Nucleus accumbens (tissue), 56 donors: ENCODE results near the gene SH3PXD2A.
"Not testable (repeated sequence)": the region's sequence is repeated elsewhere in the genome, so short reads cannot be mapped to it uniquely, and the experiment has no call there.

ENCODE experiments used
- DNase-seq, 56 donors: peaks; one replicate each; lab custom pipeline; 2025; lab: John Stamatoyannopoulos, UW

Gene SH3PXD2A

DNA sequence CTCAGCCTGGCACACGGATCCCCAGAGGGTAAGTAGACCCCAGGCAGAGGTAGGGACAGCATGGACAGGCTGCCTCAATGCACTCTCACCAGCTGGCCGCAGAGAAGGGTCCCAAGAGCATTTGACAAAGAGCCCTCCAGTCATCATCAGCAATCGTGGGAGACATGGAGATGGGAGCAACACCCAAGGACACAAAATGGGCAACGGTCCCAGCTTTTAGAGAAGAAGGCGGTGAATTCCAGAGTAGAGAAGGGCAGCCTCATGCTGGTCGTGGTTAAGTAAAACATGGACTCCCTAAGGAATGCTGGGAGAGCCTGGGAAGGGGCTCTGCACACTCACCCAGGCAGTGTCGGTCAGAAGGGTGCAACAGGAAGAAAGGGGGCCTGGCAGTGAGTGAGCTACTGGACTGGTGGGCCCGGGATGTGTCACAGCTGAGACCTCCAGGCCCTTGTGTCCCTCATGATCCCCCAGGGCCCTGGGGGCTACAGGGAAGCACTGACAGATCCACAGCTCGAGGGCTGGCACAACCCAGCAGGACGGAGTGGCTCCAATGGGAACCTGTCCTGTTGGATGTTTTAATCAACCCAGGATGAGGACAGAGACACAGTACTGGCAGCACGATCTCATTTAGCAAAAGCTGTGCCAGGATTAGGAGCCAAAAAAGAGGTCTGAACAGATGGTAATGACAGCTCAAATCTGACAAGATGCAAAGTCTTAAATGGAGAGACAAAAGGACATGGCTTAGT, 214.8 kb downstream of the SH3PXD2A start:
- no peak for DNase-seq

DNA sequence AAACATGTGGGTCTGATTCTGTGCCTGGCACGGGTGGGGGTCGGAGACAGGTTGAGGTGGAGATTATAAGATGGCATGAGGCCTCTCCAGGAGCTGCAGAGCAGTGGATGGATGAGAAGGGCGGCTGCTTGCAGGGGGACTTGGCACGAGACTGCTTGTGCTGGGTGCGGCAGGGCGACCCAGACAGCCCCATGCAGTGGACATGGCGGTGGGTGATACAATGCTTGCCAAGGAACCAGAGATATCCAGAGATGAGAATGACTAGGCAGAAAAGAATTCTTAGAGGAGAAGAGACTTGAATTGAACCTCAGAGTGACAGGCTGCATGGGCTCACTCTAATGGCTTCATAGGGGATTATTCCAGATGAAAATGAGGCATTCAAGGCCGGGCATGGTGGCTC, 216.4 kb downstream of the SH3PXD2A start:
- no peak for DNase-seq

DNA sequence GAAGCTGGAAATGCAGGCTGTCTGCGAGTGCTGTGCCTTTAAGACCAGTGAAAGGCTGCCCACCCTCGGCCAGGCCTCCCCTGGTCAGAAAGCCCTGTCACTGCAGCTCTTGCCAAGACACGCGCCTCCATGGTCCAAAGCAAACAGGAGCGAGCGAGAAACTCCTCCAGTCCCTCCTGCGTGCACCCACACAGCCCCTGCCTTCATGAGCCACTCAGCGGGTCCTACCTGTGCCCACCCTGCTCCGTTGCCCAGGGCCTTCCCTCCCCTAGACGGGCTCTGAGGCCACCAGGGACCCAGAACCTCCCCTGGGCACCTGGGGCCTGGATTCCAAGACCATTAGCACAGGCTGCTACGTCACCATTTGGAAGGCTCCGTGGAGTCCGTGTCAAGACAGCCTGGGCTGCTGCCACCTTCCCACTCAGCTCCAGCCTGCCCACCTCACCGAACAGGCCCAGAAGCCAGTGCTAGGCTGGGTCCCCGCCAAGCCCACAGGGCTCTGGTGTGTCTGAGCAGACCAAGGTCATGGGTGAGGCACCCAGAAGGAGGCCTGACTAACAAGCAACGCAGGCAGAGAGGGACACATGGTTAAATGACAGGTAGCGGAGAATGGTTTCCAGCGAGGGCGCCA, 217.3 kb downstream of the SH3PXD2A start:
- peak in 33 of 56 donors; percentile 23 to 77 (median 51) for DNase-seq

- DNase-seq, result peak in 1 of 56 donors; percentile 20
These were observed 218.4 kb downstream of the SH3PXD2A start for GRCh38 chr10:103637011-103637410.

DNA sequence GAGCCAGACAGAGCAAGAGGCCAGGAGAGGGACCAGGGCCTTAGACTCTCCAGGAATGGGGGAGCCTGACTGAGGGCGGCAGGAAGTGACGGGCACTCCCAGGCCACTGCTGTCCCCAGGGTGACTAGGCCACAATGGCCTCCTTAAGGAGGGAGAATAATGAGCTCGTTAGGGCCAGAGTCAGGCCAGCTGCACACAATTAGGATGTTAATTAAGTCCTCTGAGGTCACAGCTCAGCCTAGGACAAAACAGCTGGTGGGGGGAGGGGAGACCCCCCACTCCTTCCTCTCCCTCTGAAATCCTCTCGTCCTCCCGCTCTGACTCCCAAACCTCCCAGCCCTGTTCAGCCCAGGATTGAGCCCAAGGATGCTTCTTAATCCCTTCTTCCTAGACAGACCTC, 218.9 kb downstream of the SH3PXD2A start:
- peak in 2 of 56 donors; percentile 22 to 37 for DNase-seq

- DNase-seq, result no peak
These were observed 219.8 kb downstream of the SH3PXD2A start for GRCh38 chr10:103635580-103635979.

DNA sequence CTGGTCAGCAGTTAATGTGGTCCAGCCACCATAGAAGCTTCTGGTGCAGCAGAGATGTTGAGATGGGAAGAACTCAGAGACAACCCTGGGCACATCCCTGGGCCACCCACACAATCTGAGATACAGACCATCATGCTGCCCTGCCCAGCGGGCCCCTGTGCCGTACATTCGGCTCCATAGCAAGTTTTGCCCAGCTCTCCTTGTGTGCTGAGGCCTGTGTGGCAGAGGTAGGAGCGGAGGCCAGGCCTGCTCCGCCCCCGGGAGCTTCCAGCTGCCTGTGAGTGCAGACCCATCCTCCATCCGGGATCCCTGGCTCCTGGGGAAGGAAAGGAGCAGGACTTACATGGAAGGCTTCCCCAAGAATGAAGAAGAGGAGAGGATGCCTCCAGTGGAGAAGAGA, 221.5 kb downstream of the SH3PXD2A start:
- no peak for DNase-seq

DNA sequence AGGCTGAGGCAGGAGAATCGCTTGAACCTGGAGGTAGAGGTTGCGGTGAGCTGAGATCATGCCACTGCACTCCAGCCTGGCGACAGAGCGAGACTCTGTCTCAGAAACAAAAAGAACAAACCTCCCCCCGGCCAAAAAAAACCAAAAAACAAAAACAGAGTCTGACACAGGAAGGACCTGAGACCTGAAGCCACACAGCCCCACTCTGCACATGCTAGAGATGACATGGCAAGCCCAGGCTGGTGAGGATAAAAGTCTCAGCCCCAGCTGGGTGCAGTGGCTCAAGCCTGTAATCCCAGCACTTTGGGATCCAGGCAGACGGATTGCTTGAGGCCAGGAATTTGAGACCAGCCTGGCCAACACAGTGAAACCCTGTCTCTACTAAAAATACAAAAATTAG, 222.5 kb downstream of the SH3PXD2A start:
- DNase-seq, result not testable (repeated sequence)

- DNase-seq, result no peak
These were observed 223.1 kb downstream of the SH3PXD2A start for GRCh38 chr10:103632247-103632642.

- DNase-seq, result peak in 5 of 56 donors; percentile 11 to 30 (median 28)
These were observed 225.2 kb downstream of the SH3PXD2A start for GRCh38 chr10:103630156-103630555.

GRCh38 chr10:103629581-103629980, 225.8 kb downstream of the SH3PXD2A start:
- DNase-seq, result no peak

DNA sequence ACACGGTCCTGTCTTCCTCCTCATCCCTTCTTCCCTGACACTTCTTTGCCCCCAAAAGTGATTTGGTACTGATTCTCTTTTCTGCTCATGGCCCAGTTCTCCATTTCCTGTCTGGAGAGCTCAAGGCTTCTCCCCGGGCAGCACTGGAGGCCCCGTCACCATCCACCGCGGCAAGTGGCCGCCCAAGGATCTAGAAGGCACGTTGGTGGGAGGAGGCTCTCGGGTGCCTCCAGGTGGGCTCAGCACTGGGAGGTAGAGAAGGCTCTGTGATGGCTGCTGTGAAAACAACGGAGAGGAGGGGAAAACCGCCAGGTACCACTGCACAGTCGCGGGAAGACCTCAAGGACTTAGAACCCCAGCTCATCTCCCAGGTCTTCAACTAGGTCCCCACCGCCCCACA, 227.5 kb downstream of the SH3PXD2A start:
- no peak for DNase-seq

- DNase-seq, result no peak
These were observed 228.1 kb downstream of the SH3PXD2A start for GRCh38 chr10:103627111-103627892.

- peak in 25 of 56 donors; percentile 12 to 69 (median 38) for DNase-seq
These were observed 229.2 kb downstream of the SH3PXD2A start for GRCh38 chr10:103626178-103626577.

GRCh38 chr10:103622935-103623574, 232.3 kb downstream of the SH3PXD2A start:
- DNase-seq, result no peak

- DNase-seq, result no peak
These were observed 233.1 kb downstream of the SH3PXD2A start for GRCh38 chr10:103622286-103622685.

DNA sequence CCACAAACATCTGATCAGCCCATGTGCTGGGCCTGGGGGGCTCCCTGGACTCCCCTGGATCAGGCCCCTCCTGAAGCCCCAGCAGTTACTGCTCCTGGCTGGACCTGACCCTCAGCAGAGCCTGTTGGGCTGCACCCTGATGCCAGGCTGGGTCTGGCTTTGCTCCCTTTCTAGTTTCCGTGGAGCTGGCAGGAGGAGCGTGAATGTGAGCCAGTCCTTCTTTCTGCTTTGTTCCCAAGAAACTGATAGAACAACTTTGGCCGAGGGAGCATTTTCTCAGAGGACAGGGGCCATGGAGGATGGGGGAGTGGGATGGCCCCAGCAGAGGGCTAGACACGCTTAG, 233.6 kb downstream of the SH3PXD2A start:
- DNase-seq, result peak in 16 of 56 donors; percentile 8 to 67 (median 36)

- no peak for DNase-seq
These were observed 234.2 kb downstream of the SH3PXD2A start for GRCh38 chr10:103620891-103621782.

GRCh38 chr10:103620352-103620740, 235.0 kb downstream of the SH3PXD2A start:
- DNase-seq, result no peak
